ENCODE data around the gene LSM10.

Gene LSM10

GRCh38 chr1:36400514-36400824 lies 2.8 kb upstream of the LSM10 start:
- no peak overlapping the region for H3K27ac ChIP-seq
- in situ Hi-C loops (cut with HindIII; ENCODE audit: low pct_ligation_motif_present, low sequenced_read_pairs) = no loop called here
- H3K4me3 ChIP-seq (ENCODE audit: low read depth, low read length) = no peak overlapping the region

GRCh38 chr1:36398370-36398977 lies 766 bp upstream of the LSM10 start:
- no peak for TF ChIP-seq CTCF (IDR thresholded peaks at IDR 0.05; ENCODE audit: low read depth, low read length, missing control alignments)
- H3K36me3 ChIP-seq (replicated peaks) = peaks cover 7% of the 10 kb centered on the region
- no peaks in the 10 kb centered on the region for H3K27me3 ChIP-seq (replicated peaks)
- H3K4me3 ChIP-seq (ENCODE audit: low read depth, low read length) = no peak overlapping the region
- no peak for DNase-seq
- H3K27ac ChIP-seq = peak overlapping the region; percentile 94
- in situ Hi-C loops (cut with HindIII; ENCODE audit: low pct_ligation_motif_present, low sequenced_read_pairs) = no loop called here

More at GRCh38 chr1:36400514-36400824, 2.8 kb upstream of the LSM10 start:
- TF ChIP-seq CTCF (IDR thresholded peaks at IDR 0.05; ENCODE audit: low read depth, low read length, missing control alignments) = no peak
- DNase-seq = no peak
- H3K36me3 ChIP-seq (replicated peaks) = no peaks in the 10 kb centered on the region
- no peaks in the 10 kb centered on the region for H3K27me3 ChIP-seq (replicated peaks)

GRCh38 chr1:36397083-36397377 lies 678 bp downstream of the LSM10 start:
- in situ Hi-C loops (cut with HindIII; ENCODE audit: low pct_ligation_motif_present, low sequenced_read_pairs) = no loop called here
- H3K27me3 ChIP-seq (replicated peaks) = no peaks in the 10 kb centered on the region
- H3K36me3 ChIP-seq (replicated peaks) = peaks cover 18% of the 10 kb centered on the region
- no peak for DNase-seq
- peak overlapping the region; percentile 92 for H3K4me3 ChIP-seq (ENCODE audit: low read depth, low read length)
- H3K27ac ChIP-seq = peak overlapping the region; percentile 94
- no peak for TF ChIP-seq CTCF (IDR thresholded peaks at IDR 0.05; ENCODE audit: low read depth, low read length, missing control alignments)

- peaks cover 22% of the 10 kb centered on the region for H3K36me3 ChIP-seq (replicated peaks)
- H3K27me3 ChIP-seq (replicated peaks) = no peaks in the 10 kb centered on the region
- DNase-seq = no peak
- in situ Hi-C loops (cut with HindIII; ENCODE audit: low pct_ligation_motif_present, low sequenced_read_pairs) = no loop called here
- H3K4me3 ChIP-seq (ENCODE audit: low read depth, low read length) = no peak overlapping the region
- TF ChIP-seq CTCF (IDR thresholded peaks at IDR 0.05; ENCODE audit: low read depth, low read length, missing control alignments) = no peak
- H3K27ac ChIP-seq = no peak overlapping the region
These were observed 1.3 kb downstream of the LSM10 start for GRCh38 chr1:36396359-36396758.

GRCh38 chr1:36393686-36394085 lies 4.0 kb downstream of the LSM10 start:
- no peaks in the 10 kb centered on the region for H3K27me3 ChIP-seq (replicated peaks)
- TF ChIP-seq CTCF (IDR thresholded peaks at IDR 0.05; ENCODE audit: low read depth, low read length, missing control alignments) = no peak
- in situ Hi-C loops (cut with HindIII; ENCODE audit: low pct_ligation_motif_present, low sequenced_read_pairs) = no loop called here
- DNase-seq = no peak
- H3K36me3 ChIP-seq (replicated peaks) = peaks cover 25% of the 10 kb centered on the region
- no peak overlapping the region for H3K27ac ChIP-seq
- H3K4me3 ChIP-seq (ENCODE audit: low read depth, low read length) = no peak overlapping the region

GRCh38 chr1:36392836-36393235 lies 4.9 kb downstream of the LSM10 start:
- H3K27ac ChIP-seq = no peak overlapping the region
- no peak for DNase-seq
- H3K4me3 ChIP-seq (ENCODE audit: low read depth, low read length) = no peak overlapping the region
- peaks cover 25% of the 10 kb centered on the region for H3K36me3 ChIP-seq (replicated peaks)
- H3K27me3 ChIP-seq (replicated peaks) = no peaks in the 10 kb centered on the region
- TF ChIP-seq CTCF (IDR thresholded peaks at IDR 0.05; ENCODE audit: low read depth, low read length, missing control alignments) = no peak
- in situ Hi-C loops (cut with HindIII; ENCODE audit: low pct_ligation_motif_present, low sequenced_read_pairs) = no loop called here
